Ishikawa (cell line): ENCODE results near the gene PLEKHA6.

ENCODE experiments used
- CEBPB ChIP-seq: IDR thresholded peaks from 2 replicates; pipeline ENCODE4 v1.6.1; 2012
- CREB1 ChIP-seq: IDR thresholded peaks from 2 replicates; pipeline ENCODE4 v1.6.1; 2012; ENCODE audit warnings: low read depth
- EGR1 ChIP-seq: IDR thresholded peaks from 2 replicates; pipeline ENCODE4 v1.6.1; 2012
- EP300 ChIP-seq: IDR thresholded peaks from 2 replicates; pipeline ENCODE4 v1.6.1; 2012; ENCODE audit warnings: borderline replicate concordance
- FOXM1 ChIP-seq: IDR thresholded peaks from 2 replicates; pipeline ENCODE4 v1.6.1; 2012; ENCODE audit warnings: low read depth, borderline replicate concordance
- NFIC ChIP-seq: IDR thresholded peaks from 2 replicates; pipeline ENCODE4 v1.6.1; 2012
- RAD21 ChIP-seq: IDR thresholded peaks from 2 replicates; pipeline ENCODE4 v1.6.1; 2012; ENCODE audit warnings: low read depth
- TAF1 ChIP-seq: IDR thresholded peaks from 2 replicates; pipeline ENCODE4 v1.6.1; 2012; ENCODE audit warnings: low read depth, mild to moderate bottlenecking
- TCF12 ChIP-seq: IDR thresholded peaks from 2 replicates; pipeline ENCODE4 v1.6.1; 2012; ENCODE audit warnings: low read depth
- TEAD4 ChIP-seq: IDR thresholded peaks from 2 replicates; pipeline ENCODE4 v1.6.1; 2012
- YY1 ChIP-seq: IDR thresholded peaks from 2 replicates; pipeline ENCODE4 v1.6.1; 2012; ENCODE audit warnings: low read depth
- ZBTB7A ChIP-seq: IDR thresholded peaks from 2 replicates; pipeline ENCODE4 v1.6.1; 2012; ENCODE audit warnings: low read depth
- TF ChIP-seq, protein P1 (sequence below): IDR thresholded peaks from 2 replicates; pipeline ENCODE4 v1.6.1; 2012
- TF ChIP-seq, protein P2 (sequence below): IDR thresholded peaks from 2 replicates; pipeline ENCODE4 v1.6.1; 2012
- TF ChIP-seq, protein P3 (sequence below): IDR thresholded peaks from 2 replicates; pipeline ENCODE4 v1.6.1; 2012; ENCODE audit warnings: low read depth, mild to moderate bottlenecking

The PLEKHA6 gene

DNA sequence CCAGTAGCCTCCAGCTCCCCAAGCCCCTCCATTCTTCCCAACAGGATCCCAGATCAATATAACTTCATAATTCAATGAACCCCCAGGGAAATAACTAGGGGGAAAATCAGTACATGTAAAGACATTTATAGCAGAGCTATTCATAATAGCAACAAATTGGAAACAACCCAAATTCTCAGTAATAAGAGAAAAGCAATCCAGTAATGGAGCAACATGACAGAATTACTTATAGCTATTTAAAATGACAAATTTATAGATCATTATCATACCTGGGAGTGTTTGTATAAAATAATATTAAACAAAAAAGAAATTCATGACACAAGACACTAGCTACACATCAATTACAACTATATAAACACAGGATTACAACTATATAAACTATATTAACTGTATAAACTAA, 20.2 kb downstream of the PLEKHA6 start:
- TF ChIP-seq, protein P1, sequence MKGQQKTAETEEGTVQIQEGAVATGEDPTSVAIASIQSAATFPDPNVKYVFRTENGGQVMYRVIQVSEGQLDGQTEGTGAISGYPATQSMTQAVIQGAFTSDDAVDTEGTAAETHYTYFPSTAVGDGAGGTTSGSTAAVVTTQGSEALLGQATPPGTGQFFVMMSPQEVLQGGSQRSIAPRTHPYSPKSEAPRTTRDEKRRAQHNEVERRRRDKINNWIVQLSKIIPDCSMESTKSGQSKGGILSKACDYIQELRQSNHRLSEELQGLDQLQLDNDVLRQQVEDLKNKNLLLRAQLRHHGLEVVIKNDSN: no peak
- TF ChIP-seq ZBTB7A: no peak
- TF ChIP-seq RAD21: no peak
- no peak for TF ChIP-seq TAF1
- TF ChIP-seq FOXM1: no peak
- no peak for TF ChIP-seq YY1
- TF ChIP-seq TEAD4: no peak
- no peak for TF ChIP-seq NFIC
- no peak for TF ChIP-seq CEBPB
- TF ChIP-seq, protein P2, sequence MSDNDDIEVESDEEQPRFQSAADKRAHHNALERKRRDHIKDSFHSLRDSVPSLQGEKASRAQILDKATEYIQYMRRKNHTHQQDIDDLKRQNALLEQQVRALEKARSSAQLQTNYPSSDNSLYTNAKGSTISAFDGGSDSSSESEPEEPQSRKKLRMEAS: no peak
- TF ChIP-seq EGR1: no peak
- TF ChIP-seq CREB1: no peak
- TF ChIP-seq EP300: no peak
- TF ChIP-seq, protein P3, sequence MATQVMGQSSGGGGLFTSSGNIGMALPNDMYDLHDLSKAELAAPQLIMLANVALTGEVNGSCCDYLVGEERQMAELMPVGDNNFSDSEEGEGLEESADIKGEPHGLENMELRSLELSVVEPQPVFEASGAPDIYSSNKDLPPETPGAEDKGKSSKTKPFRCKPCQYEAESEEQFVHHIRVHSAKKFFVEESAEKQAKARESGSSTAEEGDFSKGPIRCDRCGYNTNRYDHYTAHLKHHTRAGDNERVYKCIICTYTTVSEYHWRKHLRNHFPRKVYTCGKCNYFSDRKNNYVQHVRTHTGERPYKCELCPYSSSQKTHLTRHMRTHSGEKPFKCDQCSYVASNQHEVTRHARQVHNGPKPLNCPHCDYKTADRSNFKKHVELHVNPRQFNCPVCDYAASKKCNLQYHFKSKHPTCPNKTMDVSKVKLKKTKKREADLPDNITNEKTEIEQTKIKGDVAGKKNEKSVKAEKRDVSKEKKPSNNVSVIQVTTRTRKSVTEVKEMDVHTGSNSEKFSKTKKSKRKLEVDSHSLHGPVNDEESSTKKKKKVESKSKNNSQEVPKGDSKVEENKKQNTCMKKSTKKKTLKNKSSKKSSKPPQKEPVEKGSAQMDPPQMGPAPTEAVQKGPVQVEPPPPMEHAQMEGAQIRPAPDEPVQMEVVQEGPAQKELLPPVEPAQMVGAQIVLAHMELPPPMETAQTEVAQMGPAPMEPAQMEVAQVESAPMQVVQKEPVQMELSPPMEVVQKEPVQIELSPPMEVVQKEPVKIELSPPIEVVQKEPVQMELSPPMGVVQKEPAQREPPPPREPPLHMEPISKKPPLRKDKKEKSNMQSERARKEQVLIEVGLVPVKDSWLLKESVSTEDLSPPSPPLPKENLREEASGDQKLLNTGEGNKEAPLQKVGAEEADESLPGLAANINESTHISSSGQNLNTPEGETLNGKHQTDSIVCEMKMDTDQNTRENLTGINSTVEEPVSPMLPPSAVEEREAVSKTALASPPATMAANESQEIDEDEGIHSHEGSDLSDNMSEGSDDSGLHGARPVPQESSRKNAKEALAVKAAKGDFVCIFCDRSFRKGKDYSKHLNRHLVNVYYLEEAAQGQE: no peak
- TF ChIP-seq TCF12: no peak

DNA sequence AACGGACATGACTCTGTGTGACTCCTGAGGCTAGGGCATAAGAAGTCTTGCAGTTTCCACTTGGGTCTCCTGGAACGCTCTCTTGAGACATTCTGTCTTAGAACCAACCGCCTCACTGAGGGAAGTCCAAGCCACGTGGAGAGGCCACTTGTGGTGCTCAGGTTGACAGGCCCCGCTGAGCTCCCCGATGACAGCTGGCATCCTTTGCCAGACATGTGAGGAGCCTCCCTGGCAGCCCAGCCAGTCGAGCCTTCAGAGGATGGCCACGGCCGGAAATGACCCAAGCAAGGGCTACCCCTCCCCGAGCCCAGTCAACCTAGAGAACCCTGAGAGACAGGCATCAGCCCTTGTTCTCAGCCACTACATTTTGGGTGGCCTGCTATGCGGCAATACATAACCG, 20.7 kb downstream of the PLEKHA6 start:
- TF ChIP-seq, protein P3: no peak
- TF ChIP-seq RAD21 (no peak), TCF12 (no peak), TAF1 (no peak)

DNA sequence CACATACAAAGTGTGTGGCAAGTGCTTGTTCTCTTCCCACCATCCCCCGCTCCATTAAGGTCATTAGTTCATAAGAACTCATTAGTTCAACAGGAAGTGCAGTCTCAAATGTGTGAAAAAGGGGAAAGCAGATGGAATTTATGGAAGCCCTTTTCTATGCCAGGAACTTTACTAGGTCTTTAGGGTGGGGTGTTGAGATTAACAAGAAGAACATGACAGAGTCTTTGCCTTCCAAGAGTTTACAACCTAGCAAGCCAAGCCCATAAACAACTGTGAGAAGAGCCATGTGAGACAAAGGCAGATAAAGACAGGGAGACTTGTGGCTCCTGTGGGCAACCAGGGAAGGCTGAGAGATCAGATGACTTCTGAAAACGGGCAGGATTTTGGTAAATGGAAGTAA, 21.4 kb downstream of the PLEKHA6 start:
- no peak for TF ChIP-seq TAF1
- TF ChIP-seq EGR1: no peak
- TF ChIP-seq NFIC: no peak

DNA sequence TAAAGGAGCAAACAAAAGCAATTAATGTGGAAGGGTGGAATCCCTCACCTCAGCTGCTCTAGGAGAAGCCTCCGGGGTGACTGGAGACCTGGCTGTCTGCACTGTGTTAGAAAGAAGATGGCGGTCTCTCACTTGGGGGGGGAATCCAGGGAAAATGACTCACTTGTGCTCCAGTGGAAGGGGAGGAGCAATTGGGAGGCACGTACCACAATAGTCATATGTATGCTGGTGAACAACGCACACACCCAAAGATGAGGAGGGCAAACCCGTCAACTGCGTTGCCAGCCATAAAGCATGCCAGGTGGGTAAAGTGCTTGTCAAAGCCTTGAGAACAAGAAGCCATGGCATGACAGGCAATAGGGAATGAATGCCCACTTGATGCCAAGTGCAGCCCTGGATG, 22.1 kb downstream of the PLEKHA6 start:
- TF ChIP-seq, protein P2: no peak
- no peak for TF ChIP-seq EGR1
- no peak for TF ChIP-seq EP300
- TF ChIP-seq NFIC: no peak
- TF ChIP-seq ZBTB7A: no peak
- no peak for TF ChIP-seq TAF1
- TF ChIP-seq RAD21: no peak
- no peak for TF ChIP-seq FOXM1
- no peak for TF ChIP-seq TEAD4
- TF ChIP-seq, protein P3: no peak
- TF ChIP-seq TCF12: no peak
- TF ChIP-seq YY1: no peak
- TF ChIP-seq, protein P1: no peak
- no peak for TF ChIP-seq CREB1

DNA sequence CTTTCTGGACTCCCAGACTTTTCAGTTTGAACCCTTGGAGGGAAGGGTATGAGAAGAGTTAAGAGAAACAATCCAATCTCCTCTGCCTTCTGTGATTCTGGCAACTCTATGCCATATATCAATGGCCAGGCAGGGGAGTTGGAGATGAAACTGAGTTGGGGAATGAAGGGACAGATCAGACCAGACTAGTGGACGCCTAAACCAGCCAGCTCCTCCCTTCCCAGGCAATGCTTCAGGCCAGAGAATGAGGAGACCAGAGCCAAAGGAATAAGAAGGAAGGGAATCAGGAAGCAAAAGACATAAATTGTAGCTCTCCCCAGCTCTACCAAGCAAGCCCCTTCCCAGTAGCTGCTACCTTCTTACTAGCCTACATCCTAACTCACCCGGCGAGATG, 22.7 kb downstream of the PLEKHA6 start:
- TF ChIP-seq ZBTB7A: no peak
- no peak for TF ChIP-seq RAD21
- no peak for TF ChIP-seq TCF12
- no peak for TF ChIP-seq EP300
- TF ChIP-seq FOXM1: no peak
- TF ChIP-seq, protein P3: no peak
- TF ChIP-seq YY1: no peak
- no peak for TF ChIP-seq TAF1
- TF ChIP-seq, protein P2: no peak
- TF ChIP-seq, protein P1: no peak
- TF ChIP-seq CREB1: no peak
- TF ChIP-seq TEAD4: no peak
- TF ChIP-seq NFIC: no peak
- TF ChIP-seq EGR1: no peak
- TF ChIP-seq CEBPB: no peak
